Activated T-cell treated with anti-CD3 and anti-CD28 coated beads, Interleukin-2, amount 50 U/mL, for 4 hours (primary cell): ENCODE results near the gene DIRAS1. TPM values are rescaled to one million over a fixed set of nuclear protein-coding genes. Genes with fewer than 3 reads are reported as not detected.

ENCODE experiments used
- ATAC-seq, 2 donors: fragments of 200-7000 bp; cut with Tn5 transposase; one replicate each; pipeline ENCODE4 v1.10.0; 2021
- DNase-seq: peaks from one replicate; pipeline ENCODE4 v3.0.0-alpha.2; 2020
- H3K27me3 Mint-ChIP-seq: one replicate; pipeline ENCODE4 v1.8.0; 2021; ENCODE audit warnings: low read depth, mixed read lengths
- H3K36me3 Mint-ChIP-seq: one replicate; pipeline ENCODE4 v1.8.0; 2022; ENCODE audit warnings: mixed read lengths; ENCODE audit not compliant: insufficient read depth
- H3K4me1 Mint-ChIP-seq: one replicate; pipeline ENCODE4 v1.8.0; 2021; ENCODE audit warnings: low read depth, mixed read lengths
- H3K4me3 Mint-ChIP-seq: one replicate; pipeline ENCODE4 v1.8.0; 2021; ENCODE audit warnings: mild to moderate bottlenecking, moderate library complexity, mixed read lengths
- H3K9me3 Mint-ChIP-seq: one replicate; pipeline ENCODE4 v1.8.0; 2021; ENCODE audit warnings: mixed read lengths
- total RNA-seq, 3 donors: library from RNA; stranded (reverse); gene quantifications; one replicate each; pipeline ENCODE4 v1.2.1, GENCODE V29; 2021

The DIRAS1 gene
- total RNA-seq, 3 donors from 2014 or later, result 0.13 to 0.27 (median 0.20) TPM

DNA sequence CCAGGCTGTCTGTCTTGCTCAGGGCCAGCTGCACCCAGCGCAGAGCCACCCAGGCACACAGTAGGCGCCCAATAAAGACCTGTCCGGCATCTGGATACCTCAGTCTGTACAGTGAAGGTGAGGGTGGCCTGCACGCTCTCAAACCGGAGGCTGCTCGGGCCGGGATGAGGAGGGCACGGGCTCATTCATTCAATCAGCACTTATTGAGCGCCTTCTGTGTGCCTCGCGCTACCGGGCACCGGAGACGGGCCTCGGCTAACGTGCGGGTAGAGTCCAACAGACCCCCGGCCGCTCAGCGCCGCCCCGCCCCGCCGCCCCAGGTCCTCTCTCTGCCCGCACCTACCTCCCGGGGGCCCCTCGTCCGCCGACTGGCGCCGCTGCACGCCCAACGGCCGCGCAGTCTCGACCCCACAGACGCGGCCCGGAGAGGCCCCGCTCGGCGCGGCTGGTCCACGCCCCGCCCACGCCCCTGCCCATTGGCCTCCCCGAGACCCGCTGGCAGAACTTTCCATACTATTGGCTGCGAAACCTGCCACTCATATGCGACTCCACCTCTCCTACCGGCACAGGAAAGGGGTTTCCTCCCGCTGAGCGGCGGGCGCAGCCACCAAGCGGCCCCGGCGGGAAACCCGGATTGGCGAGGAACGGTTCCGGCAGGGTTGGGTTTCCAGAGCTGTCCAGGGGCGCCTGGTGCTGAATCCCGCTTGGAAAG lies 18.6 kb upstream of the DIRAS1 start, which contains the start of gene SLC39A3:
Gene SLC39A3, minus strand, starts transcription at position 416 of the 712 bp plus-strand sequence. CDS start 2,760 bp downstream, outside the sequence.
- no peaks in the 10 kb centered on the region for H3K9me3 Mint-ChIP-seq
- DNase-seq (peak; percentile 99), ATAC-seq (peak; percentile 99 to 100)
- peak within 1 kb of the TSS; percentile 90 for H3K4me3 Mint-ChIP-seq
- peaks cover 19% of the 10 kb centered on the region for H3K36me3 Mint-ChIP-seq
- H3K27me3 Mint-ChIP-seq, result peaks cover 13% of the 10 kb centered on the region
- H3K4me1 Mint-ChIP-seq, result peaks cover 17% of the 10 kb centered on the region

DNA sequence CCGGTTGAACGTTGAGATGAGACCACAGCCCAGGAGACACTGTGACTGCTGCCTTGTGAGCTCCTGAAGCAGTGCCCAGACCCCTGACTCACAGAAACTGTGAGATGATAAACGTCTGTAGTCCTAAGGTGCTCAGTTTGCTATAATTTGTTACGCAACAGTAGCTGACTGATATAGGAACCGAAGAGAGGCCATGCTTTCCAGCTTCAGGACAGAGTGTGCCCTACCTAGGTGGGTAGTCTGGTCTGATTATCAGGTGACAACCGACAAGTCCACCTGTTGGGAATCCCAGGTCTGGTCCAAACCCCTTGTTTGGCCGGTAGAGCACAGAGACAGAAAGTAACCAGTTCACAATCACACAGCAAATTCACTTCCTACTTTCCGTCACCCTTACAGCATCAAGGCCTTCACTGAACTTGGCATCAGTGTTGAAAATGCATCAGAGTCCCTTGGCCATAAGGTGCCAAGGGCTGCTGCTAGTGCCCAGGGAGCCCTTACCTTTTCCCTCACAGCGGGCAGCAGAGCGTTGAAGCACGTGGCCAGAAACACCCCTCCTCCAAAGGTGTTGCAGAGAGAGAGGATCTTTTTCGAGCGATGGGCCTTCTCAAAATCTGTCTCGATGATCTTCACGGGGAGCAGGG lies 15.5 kb upstream of the DIRAS1 start:
- no peaks in the 10 kb centered on the region for H3K9me3 Mint-ChIP-seq
- ATAC-seq, result no peak
- no peak for DNase-seq
- H3K4me3 Mint-ChIP-seq, result no peak overlapping the region
- peaks cover 17% of the 10 kb centered on the region for H3K4me1 Mint-ChIP-seq
- peaks cover 9% of the 10 kb centered on the region for H3K27me3 Mint-ChIP-seq
- H3K36me3 Mint-ChIP-seq, result peaks cover 29% of the 10 kb centered on the region

DNA sequence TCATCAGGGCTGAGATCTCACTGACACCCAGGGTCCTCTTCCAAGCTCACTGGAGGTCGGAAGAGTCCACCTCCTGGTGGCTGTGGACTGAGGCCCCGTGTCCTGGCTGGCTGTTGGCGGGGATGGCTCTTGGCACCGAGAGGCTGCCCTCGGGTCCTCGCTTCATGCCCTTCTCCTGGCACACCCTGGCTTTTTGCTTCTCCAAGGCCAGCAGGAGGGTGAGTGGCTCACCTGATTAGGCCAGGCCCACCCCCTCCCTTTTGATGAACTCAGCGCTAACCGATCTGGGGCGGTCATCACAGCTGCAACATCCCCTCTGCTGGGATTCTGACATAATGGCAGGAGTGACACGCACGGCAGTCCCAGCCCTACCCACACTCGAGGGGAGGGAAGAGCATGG lies 14.2 kb upstream of the DIRAS1 start:
- ATAC-seq, result no peak
- Mint-ChIP-seq H3K27me3 (peaks cover 5% of the 10 kb centered on the region), H3K4me1 (peaks cover 17% of the 10 kb centered on the region), H3K9me3 (no peaks in the 10 kb centered on the region), H3K36me3 (peaks cover 29% of the 10 kb centered on the region), H3K4me3 (no peak overlapping the region)
- no peak for DNase-seq

DNA sequence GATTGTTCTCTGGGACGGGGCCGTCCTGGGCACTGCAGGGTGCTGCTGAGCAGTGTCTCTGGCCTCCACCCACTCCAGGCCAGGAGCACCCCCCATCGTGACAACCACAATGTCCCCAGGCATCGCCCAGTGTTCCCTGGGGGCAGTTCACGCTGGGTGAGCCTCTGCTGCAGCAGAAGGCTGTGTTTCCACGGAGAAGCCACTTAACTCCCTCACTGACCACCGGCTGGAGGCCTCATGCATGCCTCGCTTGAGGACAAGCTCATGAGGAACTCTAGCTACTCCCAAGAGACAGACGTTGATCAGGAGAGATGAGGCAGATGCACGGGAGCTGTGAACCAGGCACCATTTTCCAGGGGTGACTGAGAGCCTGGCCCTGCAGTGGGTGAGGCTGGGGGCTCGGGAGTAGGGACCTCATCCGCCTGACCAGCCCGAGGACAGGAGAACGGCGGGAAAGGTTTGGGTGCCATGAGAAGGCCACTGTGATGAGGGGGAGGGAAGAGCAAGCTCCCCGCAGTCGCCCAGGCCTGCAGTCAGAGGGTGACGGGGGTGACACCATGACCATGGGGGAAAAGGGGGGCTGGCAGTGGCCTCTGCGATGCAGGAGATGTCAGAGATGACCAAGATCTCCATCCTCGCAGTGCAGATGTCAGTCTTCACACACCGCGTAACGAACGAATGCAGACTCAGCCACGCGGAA lies 13.6 kb upstream of the DIRAS1 start:
- H3K27me3 Mint-ChIP-seq, result no peaks in the 10 kb centered on the region

DNA sequence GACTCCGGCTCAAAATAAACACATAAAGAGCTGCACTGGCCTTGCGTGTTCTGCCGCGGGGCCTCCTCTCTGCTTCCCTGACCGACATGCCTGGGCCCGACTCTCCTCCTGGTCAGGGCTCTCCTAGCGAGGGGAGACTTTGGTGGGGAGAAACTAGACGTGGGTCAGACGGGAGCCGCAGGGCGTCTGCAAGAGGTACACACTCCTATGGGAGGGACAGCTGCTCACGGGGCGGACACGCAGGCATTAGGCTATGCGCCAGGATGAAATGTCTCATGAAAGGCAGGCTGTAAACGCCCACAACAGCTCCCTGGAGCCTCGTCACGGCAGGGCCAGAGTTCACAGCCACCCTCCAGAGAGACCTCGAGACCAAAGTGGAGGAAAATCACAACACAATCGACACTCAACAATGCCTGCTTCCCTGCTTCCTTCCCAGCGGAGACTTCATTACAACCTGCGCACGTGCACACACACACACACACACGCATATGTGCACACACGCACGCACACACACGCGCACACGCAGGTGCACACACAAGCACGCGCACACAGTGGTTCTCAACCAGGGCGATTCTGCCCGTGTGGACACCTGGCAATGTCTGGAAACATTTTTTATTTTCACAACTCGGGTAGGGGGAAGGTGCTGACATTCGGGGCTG lies 12.9 kb upstream of the DIRAS1 start:
- H3K4me1 Mint-ChIP-seq, result peaks cover 9% of the 10 kb centered on the region
- H3K4me3 Mint-ChIP-seq, result no peak overlapping the region
- DNase-seq (no peak), ATAC-seq (no peak)
- no peaks in the 10 kb centered on the region for H3K27me3 Mint-ChIP-seq
- no peaks in the 10 kb centered on the region for H3K9me3 Mint-ChIP-seq
- peaks cover 29% of the 10 kb centered on the region for H3K36me3 Mint-ChIP-seq

More for the DNA sequence above, 13.6 kb upstream of the DIRAS1 start:
- no peak for DNase-seq
- no peaks in the 10 kb centered on the region for H3K9me3 Mint-ChIP-seq
- peaks cover 13% of the 10 kb centered on the region for H3K4me1 Mint-ChIP-seq
- H3K4me3 Mint-ChIP-seq, result no peak overlapping the region
- no peak for ATAC-seq
- peaks cover 29% of the 10 kb centered on the region for H3K36me3 Mint-ChIP-seq

DNA sequence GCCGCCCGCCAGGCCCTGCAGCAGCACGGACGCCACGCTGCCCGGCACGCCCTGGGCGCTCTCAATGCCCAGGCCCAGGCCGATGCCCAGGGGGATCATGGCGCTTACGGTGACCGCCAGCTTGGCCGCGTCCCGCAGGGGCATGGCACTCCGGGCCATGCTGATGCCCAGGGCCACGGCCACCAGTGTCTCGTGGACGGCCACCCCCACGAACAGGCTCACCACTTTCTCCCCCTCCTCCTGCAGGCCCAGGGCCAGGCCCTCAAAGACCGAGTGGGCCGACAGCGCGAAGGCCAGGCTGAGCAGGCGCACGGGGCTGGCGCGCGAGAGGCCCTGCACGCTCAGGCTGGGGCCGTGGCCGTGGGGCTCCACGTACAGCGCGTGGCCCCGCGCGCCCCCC lies 11.7 kb upstream of the DIRAS1 start:
- Mint-ChIP-seq H3K4me3 (no peak overlapping the region), H3K9me3 (no peaks in the 10 kb centered on the region), H3K4me1 (peaks cover 3% of the 10 kb centered on the region), H3K27me3 (no peaks in the 10 kb centered on the region), H3K36me3 (peaks cover 29% of the 10 kb centered on the region)
- no peak for ATAC-seq
- no peak for DNase-seq

DNA sequence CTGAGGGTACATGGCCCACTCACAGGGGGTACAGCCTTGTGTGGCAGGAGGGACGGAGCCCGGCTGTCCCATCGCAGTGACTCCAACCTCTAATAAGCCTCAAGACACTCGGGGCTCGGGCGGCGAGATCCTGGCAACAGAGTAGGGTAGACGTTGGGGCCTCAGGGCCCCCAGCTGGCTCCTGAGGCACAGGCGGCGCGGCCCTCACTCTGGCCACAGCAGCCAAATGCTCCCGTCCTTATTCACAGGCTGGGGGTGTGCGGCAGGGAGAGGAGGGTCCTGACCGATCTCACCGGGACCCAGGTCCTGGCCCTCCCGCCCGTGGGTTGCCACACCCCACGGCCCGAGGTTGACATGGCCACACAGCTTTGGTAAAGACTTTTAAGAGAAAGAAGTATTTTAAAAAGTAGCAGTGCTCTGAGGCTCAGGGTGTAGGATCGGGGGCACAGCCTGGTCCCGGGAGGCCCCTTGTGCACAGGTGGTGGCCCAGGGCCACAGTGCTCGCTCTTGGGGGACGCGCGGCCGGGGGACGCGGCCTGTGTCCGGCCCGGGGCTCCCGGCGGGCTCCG lies 11.1 kb upstream of the DIRAS1 start:
- peaks cover 3% of the 10 kb centered on the region for H3K27me3 Mint-ChIP-seq
- DNase-seq, result no peak
- no peak for ATAC-seq
- H3K4me1 Mint-ChIP-seq, result peaks cover 3% of the 10 kb centered on the region
- peaks cover 27% of the 10 kb centered on the region for H3K36me3 Mint-ChIP-seq
- no peaks in the 10 kb centered on the region for H3K9me3 Mint-ChIP-seq
- no peak overlapping the region for H3K4me3 Mint-ChIP-seq

DNA sequence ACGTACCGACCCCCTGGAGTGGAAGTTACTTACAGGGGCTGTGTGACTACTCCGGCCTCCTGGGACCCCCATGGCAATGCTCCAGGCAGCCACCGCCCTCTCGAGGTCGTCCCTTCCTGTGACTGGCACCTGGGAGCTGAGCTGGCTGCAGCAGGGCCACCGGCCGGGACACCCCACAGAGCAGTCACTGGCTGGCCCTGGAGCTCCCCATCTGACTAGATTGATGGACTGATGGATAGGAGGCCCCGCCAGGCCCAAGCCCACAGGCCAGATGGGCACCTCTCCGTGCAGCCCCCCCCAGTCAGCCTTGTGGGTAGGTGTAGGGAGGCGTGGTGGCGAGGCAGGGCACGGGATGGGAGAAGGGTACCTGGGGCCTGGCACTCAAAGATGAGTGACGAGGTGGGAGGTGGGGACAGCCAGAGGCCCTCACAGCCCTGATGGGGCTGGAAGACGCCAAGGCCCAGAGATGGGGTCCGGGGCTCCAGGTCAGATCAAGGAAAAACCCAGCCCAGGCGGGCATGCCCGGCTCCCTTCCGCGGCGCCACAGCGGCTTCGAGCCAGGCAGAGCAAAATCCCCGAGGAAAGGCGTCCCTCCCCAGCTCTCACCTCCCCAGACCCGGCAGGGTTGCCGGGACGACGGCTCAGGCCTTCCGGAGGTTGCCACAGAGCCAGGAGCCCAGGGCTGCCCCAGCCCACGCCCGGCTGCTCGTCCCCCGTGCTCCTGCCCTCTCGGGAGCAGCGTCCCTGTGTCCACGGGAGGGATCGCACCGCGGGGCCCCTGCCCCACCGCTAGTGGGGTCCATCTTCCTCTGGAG lies 10.2 kb upstream of the DIRAS1 start:
- Mint-ChIP-seq H3K9me3 (no peaks in the 10 kb centered on the region), H3K27me3 (peaks cover 8% of the 10 kb centered on the region), H3K4me1 (peaks cover 2% of the 10 kb centered on the region), H3K36me3 (peaks cover 19% of the 10 kb centered on the region), H3K4me3 (no peak overlapping the region)
- no peak for ATAC-seq
- DNase-seq, result no peak

DNA sequence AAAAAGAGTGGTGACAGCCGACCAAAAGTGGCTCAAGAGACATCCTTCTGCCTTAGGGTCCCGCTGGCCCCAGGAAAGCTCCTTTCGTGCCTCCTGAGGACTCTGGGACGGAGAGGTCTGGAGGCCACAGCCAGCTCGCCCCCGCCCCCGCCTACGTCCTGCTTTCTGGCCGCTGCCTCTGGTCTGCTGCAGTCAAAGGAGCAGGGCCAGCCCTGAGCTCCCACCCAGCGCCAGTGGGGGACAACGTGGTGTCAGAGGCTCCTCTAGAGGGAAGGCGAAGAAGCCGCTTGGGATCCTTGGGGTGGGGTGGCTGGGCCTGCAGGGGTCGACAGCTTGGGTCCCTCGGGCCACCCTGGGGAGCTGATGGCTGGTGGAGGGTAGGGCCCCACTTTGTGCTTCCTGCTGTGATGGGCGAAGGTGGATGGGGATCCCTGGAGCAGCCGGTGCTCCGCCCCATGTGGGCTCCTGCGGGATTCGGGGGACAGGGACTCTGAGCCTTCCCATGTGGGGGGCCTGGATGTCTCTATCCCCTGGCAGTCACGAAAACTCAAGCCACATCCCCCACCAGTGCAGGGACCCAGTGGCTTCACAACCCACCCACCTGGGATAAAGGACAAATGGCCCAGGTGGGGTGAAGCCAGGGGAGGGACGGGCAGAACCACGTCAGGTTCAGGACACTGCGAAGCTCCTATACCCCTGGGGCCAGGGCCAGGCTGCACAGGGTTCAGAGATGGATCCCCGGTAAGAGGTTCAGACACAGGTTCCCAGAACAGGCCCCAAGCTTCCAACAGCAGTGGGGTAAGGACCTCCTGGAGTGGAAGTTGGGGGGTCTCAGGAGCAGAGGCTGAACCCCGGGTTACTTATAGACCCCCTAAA lies 9.0 kb upstream of the DIRAS1 start:
- DNase-seq (no peak), ATAC-seq (no peak)
- H3K4me3 Mint-ChIP-seq, result no peak overlapping the region
- peaks cover 11% of the 10 kb centered on the region for H3K36me3 Mint-ChIP-seq
- peaks cover 17% of the 10 kb centered on the region for H3K27me3 Mint-ChIP-seq
- H3K4me1 Mint-ChIP-seq, result peaks cover 2% of the 10 kb centered on the region
- no peaks in the 10 kb centered on the region for H3K9me3 Mint-ChIP-seq

DNA sequence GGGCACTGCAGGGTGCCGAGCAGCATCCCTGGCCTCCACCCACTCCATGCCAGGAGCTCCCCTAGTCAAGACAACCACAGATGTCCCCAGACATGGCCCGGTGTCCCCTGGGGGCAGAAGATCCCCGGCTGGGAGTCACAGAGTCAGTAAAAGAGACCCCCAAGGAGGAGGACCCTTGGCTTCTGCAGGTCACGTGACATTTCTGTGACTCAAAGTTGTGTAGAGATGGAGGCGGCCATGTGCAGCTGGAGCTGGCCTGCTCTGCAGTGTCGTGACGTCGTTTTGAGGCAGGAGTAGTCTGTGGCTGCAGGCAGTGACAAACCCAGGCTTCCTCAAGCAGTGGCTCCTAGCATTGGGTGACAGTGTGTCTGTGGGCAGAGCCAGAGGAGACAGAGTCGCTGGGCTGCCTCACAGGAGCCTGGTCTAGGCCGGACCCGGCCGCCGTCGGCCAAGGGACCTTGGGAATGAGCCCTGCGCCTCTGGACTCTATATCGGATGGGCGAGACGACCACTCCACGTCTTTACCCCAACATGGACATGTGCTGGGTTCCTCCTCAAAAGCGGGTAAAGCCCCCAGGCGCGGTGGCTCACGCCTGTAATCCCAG lies 7.7 kb upstream of the DIRAS1 start:
- Mint-ChIP-seq H3K4me3 (no peak overlapping the region), H3K27me3 (peaks cover 19% of the 10 kb centered on the region), H3K9me3 (no peaks in the 10 kb centered on the region), H3K36me3 (peaks cover 2% of the 10 kb centered on the region), H3K4me1 (peaks cover 2% of the 10 kb centered on the region)
- no peak for ATAC-seq
- DNase-seq, result no peak

DNA sequence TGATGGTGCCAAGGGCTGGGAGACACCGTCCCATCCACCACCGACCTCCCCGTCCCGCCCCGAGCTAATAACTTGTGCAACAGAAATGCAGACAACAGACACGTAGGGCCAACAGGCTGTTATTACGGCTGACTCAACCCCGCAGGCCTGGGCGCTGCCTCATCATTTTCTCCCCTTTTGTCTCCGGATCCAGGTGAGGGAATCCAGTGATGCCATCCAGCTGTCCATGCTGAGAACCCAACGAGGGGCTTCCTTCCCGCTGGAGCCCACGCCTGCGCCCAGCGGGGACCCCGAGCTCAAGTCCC lies 6.4 kb upstream of the DIRAS1 start:
- H3K4me1 Mint-ChIP-seq, result peaks cover 2% of the 10 kb centered on the region
- no peak overlapping the region for H3K4me3 Mint-ChIP-seq
- no peaks in the 10 kb centered on the region for H3K9me3 Mint-ChIP-seq
- DNase-seq, result no peak
- ATAC-seq, result no peak
- H3K27me3 Mint-ChIP-seq, result peaks cover 22% of the 10 kb centered on the region
- H3K36me3 Mint-ChIP-seq, result no peaks in the 10 kb centered on the region

DNA sequence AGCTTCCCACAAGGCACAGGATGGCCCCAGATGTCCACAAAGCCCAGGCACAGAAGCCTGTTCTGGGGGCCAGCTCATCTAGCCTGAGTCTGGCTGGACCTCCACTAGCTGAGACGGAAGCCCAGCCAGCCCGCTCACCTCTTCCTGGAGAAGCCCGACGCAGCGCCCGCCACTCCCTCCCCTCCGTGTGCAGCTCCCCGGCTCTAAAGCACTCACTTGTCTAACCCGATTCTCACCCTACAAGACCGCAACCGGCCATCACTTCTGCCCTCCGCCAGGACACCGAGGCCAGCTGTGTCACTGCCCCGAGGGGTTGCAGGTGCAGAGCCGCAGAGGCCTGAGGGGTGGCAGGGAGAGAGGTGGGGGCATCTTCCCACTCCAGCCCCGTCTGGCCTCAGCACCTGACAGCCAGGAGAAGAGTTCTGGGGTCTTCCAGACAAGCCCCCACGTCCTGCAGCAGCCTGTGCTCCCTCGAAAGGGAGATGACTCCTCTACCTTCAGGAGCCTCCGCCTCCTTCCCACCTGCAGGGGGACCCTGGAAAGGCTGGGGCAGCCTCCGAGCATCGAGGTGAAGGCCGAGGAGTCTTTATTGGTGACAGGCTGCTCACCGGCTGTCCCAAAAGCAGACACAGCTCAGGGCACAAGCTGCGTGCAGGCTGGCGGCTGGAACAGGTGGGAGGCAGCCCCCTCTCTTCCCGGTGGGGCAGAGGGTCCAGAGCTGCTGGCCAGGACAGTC lies 5.9 kb upstream of the DIRAS1 start:
- Mint-ChIP-seq H3K9me3 (no peaks in the 10 kb centered on the region), H3K36me3 (no peaks in the 10 kb centered on the region), H3K4me1 (peaks cover 2% of the 10 kb centered on the region), H3K27me3 (peaks cover 27% of the 10 kb centered on the region), H3K4me3 (peak overlapping the region; percentile 16)
- ATAC-seq (no peak), DNase-seq (no peak)
